GM13977 (cell line): ENCODE results near the gene RPS27A.
"Not testable (repeated sequence)": the region's sequence is repeated elsewhere in the genome, so short reads cannot be mapped to it uniquely, and the experiment has no call there.

Experiments used
- DNase-seq: peaks from one replicate; pipeline ENCODE4 v3.0.0; 2012; ENCODE audit warnings: low spot score
- in situ Hi-C: fragments of 300-500 bp; cut with MboI; formaldehyde crosslinking; loops from one replicate; pipeline ENCODE4 v1.12.0; 2022; ENCODE audit warnings: low sequenced_read_pairs, low pct_unique_long_range_greater_than_20kb, mixed read lengths, inconsistent platforms; ENCODE audit not compliant: unreplicated experiment
- TF ChIP-seq, protein P1 (sequence below): IDR thresholded peaks from 2 replicates; pipeline ENCODE4 v1.5.1; 2012; ENCODE audit warnings: mild to moderate bottlenecking, control low read depth; ENCODE audit not compliant: insufficient read depth; ENCODE audit errors: extremely low read depth, missing control alignments

RPS27A gene

DNA sequence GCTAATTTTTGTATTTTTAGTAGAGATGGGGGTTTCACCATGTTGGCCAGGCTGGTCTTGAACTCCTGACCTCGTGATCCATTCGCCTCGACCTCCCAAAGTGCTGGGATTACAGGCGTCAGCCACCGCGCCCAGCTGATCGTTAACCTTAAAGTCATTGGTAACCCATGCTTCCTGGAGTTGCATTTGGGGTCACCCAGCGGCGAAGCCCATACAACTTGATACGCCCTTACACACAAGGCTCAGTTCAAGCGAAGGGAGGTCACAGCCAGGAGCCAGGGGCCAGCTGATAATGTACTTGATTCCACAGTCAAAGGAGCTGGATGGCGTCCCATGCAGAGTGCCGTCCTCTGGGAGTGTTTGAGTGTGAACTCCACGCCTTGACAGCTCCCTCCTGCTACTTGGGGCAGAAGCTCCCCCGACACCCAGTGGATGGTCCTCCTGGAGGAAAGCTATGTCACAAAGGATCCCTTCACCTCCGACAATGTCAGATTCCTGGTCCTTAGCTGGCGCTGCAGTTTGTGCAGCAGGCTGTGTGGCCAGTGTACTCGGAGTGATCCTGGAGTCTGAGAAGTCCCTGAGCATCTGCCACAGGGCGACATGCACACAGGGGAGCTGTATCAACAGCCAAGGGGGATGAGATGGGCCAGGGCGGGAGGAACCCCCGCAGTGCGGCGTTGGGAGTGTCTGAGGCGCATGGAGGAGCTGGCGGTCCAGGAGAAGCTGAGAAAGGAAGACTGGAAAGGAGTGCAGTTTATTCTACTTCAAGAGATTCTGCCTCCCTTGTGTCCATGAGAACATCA lies 8.3 kb upstream of the RPS27A start:
- TF ChIP-seq, protein P1, sequence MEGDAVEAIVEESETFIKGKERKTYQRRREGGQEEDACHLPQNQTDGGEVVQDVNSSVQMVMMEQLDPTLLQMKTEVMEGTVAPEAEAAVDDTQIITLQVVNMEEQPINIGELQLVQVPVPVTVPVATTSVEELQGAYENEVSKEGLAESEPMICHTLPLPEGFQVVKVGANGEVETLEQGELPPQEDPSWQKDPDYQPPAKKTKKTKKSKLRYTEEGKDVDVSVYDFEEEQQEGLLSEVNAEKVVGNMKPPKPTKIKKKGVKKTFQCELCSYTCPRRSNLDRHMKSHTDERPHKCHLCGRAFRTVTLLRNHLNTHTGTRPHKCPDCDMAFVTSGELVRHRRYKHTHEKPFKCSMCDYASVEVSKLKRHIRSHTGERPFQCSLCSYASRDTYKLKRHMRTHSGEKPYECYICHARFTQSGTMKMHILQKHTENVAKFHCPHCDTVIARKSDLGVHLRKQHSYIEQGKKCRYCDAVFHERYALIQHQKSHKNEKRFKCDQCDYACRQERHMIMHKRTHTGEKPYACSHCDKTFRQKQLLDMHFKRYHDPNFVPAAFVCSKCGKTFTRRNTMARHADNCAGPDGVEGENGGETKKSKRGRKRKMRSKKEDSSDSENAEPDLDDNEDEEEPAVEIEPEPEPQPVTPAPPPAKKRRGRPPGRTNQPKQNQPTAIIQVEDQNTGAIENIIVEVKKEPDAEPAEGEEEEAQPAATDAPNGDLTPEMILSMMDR: no peak
- DNase-seq: no peak
- in situ Hi-C loops: no loop called here

DNA sequence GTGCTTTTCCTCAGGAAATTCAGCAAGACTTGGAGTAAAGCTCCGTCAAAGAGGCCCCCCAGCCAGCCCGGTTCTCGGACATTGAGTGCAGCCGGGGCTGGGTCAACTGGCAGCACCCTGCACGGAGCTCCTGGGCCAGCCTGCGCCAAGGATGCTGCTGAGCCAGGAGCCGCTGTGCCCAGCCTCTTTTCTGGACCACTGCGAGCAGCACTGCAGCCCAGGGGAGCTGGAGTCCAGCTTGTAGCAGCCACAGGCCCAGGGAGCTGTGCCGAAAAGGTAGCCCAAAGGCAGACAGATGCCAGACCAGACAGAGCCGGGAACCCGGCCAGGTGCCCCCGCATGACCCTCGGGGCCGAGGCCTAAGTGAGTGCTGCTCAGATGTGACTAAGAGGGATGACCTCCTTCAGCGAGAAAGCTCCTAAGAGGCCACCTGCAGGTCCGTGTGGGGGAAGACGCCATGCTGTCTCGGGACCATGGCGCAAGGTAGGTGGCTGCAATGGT lies 7.7 kb upstream of the RPS27A start:
- TF ChIP-seq, protein P1: no peak
- DNase-seq: no peak
- in situ Hi-C loops: no loop called here

DNA sequence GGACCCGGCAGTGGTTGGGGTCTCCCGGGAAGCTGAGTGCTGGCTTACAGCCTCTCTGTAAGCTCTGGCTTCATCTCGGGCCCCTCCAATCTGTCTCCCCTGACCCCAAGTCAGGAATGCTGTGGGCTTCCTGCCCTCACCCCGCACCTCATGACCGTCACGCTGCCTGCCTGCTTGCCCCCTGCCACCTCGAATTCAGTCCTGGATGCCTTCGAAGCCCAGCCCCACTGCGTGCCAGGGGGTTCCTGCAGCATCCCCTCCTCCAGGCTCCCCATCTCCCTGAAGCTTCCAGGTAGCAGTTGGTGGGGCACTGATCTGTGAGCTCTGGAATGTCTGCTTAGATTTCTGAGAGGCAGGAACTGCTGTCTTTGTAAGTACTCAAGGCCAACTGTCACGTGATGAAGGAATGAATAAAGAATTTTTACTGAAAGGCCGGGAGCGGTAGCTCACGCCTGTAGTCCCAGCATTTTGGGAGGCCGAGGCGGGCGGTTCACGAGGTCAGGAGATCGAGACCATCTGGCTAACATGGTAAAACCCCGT lies 6.9 kb upstream of the RPS27A start:
- in situ Hi-C loops: no loop called here
- TF ChIP-seq, protein P1: no peak
- DNase-seq: no peak

DNA sequence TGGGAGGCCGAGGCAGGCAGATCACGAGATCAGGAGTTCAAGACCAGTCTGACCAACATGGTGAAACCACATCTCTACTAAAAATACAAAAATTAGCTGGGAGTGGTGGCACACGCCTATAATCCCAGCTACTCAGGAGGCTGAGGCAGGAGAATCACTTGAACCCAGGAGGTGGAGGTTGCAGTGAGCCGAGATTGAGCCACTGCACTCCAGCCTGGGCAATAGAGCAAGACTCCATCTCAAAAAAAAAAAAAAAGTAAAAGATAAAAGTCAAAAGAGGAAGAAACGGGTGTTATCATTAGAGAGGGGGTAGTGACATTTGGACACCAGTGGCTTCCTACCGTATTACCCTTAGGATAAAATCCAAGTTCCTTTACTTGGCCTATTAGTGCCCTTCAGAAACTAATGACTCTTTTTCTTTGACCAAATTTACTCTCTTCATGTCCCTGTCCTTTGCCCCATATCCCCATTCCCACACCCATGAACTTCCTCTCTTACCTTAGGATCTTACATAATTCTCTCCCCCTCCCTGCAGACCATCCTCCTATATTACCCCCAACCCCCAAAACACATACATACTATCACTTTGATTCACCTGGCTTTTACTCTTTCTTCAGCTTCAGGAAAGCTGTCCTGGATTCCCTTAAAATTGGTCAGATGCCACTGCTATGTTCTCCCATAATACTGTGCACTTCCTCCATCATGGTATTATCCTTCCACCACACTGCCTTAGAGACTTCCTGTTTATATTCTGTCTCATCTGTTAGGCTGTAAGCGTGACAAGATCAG lies 4.9 kb upstream of the RPS27A start:
- in situ Hi-C loops, DNase-seq: not testable (repeated sequence)

DNA sequence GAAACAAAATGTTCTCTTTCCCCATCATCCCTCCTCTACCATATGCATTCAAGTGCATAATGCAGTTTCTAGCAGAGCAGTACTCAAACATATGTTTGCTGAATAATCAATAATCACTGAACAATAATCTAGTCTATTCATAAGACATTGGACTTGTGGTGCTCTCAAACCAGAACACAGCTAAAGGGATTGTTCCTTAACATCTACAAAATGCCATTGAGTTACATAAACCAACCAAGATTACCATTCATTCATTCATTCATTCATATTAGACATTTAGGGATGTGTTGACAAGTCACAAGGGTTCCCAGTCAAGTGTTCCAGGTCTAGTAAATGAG lies 4.3 kb upstream of the RPS27A start:
- no peak for DNase-seq
- in situ Hi-C loops: no loop called here
- TF ChIP-seq, protein P1: no peak

DNA sequence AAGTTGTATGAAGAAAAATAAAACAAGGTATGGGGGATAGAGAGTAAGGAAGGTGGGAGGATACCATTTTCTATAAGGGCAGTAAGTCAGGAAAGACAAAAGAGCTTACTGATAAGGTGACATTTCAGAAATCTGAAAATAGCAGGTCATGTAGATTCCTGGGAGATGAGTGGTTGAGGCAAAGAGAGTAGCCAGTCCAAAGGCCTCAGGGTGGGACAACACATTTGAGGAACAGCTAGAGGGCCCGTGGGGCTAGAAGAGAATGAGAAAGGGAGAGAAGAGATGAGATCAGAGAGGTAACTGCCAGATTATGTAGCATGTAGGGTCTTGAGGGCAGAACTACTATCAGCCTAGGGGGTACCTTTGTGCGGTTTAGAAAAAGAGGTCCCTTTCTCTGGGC lies 3.3 kb upstream of the RPS27A start:
- in situ Hi-C loops: no loop called here
- DNase-seq: no peak
- TF ChIP-seq, protein P1: no peak

DNA sequence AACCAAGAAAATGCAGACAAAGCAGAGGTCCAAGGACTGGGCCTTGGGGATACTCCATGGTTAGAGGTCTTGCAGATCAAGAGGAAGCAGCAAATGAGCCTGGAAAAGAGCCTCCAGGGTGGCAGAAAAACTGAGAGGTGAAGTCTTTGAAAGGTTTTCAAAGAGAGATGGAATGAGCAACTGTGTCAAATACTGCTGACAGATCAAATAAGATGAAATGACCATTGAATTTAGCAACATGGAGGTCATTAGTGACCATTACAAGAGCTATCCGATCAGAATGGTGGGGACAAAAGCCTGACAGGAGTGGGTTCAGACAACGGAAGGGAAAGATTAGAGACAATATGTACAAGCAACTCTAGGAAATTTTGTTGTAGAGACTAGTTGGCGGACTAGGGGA lies 1.9 kb upstream of the RPS27A start:
- no peak for DNase-seq
- TF ChIP-seq, protein P1: no peak
- in situ Hi-C loops: no loop called here
